Esophagus mucosa (tissue), 1 donor: Measurements from ENCODE around the gene HOXB2. TPM values are rescaled to one million over a fixed set of nuclear protein-coding genes. Genes with fewer than 3 reads are reported as not detected.
A peak's percentile ranks its signal among the peaks of the same experiment; 100 is the strongest.

Source experiments
- ATAC-seq: fragments of 200-7000 bp; cut with Tn5 transposase; one replicate; pipeline ENCODE4 v1.9.1; 2020
- total RNA-seq: library from RNA; stranded (reverse); gene quantifications from one replicate; pipeline ENCODE4 v1.2.4, GENCODE V29; 2023
- donor health status: DM: yes; HTN: yes; CAD: no.

HOXB2 gene
- total RNA-seq, 1 donor from 2014 or later, result 14.1 TPM

DNA sequence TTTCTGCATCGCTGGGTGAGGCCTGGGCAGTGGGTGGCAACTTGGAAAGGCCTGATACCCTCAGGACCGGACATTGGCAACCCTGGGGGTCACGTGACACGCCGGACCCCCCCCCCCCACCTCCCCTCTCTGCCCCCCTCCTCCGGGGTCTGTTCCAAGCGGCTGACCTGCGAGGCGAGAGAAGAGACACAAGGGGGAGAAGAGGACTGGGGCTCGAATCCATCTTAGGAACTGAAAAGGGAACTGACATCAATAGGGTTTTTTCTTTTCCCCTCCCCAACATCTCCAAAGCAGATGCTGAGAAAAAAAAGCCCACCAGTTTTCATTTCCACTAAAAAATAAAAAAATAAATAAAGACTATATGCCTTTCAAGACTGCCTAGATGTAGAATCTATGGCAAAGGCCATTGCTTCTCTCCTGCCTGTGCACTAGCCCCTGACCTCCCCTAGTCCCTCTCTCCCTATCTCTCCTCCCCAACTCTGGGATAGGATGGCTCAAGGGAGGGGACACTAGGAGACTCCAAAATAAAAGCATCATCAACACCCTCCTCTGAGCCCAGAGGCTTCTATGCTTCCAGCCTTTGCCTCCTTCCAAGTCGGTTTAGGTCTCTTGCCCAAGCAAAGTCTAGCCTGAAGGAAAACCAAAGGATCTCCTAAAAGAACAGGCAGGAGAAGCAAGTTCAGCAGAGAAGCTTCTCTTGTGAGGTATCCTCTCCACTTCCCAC, 7.7 kb upstream of the HOXB2 start:
- ATAC-seq, result no peak

GRCh38 chr17:48551596-48552465, 6.9 kb upstream of the HOXB2 start:
- no peak for ATAC-seq

DNA sequence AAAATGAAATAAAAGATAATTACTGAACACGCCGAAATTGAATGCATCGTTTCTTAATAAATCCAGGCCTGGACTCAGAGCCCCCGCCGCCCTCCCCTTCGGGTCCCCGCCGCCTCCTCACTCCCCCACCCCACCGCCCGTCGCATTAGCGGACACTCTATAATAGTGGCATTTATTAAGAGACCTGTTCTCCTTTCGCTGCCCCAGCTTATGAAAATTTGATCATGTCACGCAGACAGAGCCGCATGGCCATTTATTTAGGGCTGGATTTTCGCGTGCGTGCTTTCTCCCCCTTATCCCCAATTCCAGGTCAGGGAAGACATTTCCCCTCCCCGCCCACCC, 6.3 kb upstream of the HOXB2 start:
- ATAC-seq, result no peak

DNA sequence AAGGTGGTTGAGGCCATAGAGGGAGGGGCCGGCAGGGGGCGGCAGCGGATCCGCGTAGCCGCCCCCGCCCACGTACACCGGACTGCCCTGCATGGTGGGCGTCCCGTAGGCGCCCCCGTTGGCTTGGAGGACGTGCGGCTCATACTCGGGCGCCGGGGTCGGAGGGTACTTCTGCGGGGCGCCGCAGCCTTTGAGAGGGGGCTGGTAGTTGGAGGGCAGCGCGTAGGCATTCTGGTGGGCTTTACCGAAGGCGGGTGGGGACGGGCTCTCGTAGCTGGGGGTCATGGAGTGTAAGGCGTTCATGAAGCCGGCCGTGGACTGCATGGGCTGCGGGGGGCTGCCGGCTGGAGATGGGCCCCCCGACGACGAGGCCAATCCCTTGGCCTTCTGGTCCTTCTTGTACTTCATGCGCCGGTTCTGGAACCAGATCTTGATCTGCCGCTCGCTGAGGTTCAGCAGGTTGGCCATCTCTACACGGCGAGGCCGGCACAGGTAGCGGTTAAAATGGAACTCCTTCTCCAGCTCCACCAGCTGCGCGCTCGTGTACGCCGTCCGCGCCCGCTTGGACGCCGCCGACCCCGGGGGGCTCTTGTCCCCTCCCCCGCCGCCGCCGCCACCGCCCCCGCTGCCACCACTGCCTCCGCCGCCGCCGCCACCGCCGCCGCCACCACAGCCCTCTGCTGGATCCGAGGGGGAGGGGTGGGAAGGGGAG, 5.7 kb upstream of the HOXB2 start:
- ATAC-seq, result no peak

- no peak for ATAC-seq
Observed at GRCh38 chr17:48549914-48550501, 5.1 kb upstream of the HOXB2 start.

DNA sequence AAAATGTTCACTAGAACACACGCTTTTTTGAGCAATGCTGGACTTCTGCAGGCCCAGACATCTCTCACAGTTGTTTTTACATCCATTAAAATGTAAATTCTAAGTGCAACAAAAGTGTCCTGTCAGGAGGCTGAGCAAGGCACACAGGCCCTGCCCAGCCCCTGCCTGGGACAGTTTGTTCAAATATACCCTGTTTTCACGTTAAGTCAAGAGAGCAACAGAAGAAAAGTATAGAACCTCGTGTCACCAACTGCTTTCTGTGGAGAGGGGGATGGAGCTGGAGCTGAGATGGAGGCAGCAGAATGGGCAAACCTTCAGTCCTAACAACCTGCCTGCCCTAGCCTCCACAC, 4.3 kb upstream of the HOXB2 start:
- no peak for ATAC-seq

- ATAC-seq, result no peak
Observed at GRCh38 chr17:48548523-48549280, 3.8 kb upstream of the HOXB2 start.

- no peak for ATAC-seq
Observed at GRCh38 chr17:48547808-48548522, 3.1 kb upstream of the HOXB2 start.

DNA sequence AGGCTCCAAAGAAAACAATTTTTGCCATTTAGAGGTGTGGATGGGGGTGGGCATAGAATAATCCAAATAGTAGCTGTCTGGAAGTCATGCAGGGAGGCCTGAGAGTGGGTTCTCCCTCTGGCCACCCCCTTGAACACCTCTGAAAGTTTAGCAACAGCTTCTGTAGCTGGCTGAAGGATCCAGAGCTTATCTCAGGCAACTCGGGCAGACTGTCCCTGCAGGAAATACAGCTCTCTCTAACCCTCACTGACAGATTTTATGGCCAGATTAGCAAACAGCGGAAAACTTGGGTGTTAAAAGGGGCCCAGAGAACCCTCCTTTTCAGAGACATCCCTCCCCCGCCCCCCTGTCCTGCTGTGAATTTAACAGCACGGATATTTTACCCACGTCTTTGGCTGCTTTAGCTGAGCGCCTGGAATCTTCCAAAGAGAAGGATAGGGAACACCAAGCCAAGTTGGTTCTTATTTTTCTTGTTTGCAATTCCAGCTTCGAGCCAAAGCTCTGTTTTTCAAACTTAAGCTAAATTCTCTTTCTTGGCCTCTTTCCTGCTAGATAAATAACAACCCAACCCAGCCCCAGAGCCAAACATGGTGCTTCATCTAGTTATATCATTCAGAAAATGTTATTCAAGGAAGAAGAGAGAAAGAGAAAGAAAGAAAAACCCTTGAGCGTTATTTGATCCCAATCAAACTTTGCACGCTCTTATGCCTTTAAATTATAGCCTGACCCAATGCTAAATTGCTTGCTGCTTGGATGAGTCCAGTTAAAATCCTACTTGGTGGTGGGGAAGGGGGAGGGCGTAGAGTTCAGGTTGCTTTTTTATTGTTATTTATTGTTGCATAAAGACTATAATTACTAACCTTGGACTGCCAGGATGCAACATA, 2.3 kb upstream of the HOXB2 start:
- no peak for ATAC-seq

- ATAC-seq, result no peak
Observed at GRCh38 chr17:48546137-48546923, 1.4 kb upstream of the HOXB2 start.

GRCh38 chr17:48545539-48545938, 630 bp upstream of the HOXB2 start:
- ATAC-seq, result no peak

GRCh38 chr17:48544349-48545021, 424 bp downstream of the HOXB2 start:
- peak; percentile 41 for ATAC-seq

DNA sequence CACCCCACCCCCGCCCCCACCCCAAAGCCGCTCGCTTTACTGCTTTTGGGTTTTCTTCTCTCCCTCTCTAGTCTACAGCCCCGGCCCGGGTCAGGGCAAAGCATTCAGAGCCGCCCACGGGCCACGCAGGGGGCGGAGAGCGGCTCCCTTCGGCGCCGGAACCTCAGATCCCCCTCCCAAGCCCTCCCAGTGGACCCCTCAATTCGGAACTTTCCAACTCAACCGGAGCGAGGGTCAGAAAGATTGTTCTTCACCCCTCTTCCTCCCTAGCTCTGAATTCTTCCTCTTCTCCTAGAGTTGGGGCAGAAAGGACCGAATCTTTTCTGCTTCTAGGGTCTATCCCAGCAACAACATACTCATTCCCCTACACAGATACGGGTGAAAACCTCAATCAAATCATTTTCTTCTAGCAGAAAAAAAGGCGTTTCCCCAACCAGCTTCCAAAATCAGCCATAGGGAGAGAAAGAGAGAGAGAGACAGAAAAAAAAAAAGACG, 1.0 kb downstream of the HOXB2 start:
- no peak for ATAC-seq

DNA sequence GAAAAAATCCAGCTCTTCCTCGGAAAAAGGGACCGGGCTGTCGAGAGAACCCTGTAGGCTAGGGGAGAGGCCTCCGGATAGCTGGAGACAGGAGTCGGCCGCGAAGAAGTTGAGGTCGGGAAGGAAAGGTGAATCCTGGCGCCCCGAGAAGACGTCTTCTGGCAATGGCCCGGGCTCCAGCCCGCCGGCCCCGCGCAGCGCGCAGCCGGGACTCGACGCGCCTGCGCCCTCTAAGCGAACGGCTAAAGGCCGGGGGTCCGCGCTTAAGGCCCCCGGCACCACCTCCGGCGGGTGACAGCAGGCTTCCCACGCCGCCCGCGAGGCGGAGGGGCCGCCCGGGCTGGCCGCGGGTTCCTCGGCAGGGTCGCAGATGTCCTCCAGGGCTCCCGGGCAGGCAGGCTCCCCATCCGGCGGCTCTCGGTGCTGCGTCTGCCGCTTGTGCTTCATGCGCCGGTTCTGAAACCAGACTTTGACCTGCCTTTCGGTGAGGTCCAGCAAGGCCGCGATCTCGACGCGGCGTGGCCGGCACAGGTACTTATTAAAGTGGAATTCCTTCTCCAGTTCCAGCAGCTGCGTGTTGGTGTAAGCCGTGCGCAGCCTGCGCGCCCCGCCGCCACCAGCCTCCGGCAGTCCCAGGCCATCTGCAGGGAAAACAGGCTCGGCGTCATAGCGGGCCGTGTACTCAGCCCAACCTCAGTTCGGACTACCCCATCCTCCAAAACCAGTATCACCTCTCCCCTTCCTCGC, 1.6 kb downstream of the HOXB2 start:
- peak; percentile 67 for ATAC-seq

DNA sequence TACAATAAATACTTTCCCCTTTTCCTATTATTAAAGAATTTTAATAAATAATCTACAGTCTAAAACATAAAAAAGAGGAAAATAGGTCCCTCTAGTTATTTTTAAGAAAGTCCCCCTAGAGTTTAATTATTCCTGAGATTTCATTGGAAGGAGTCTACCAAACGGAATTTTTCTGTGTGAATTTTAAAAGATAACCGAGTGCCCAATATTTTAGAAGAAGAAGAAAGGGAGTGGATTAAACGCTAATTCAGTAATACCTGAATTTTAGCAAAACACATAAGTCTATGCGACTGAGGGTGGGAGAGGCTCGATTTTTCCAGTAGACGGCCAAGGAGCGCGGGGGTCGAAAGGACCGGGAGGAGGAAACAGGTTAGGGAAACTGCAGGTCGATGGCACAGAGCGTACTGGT, 2.2 kb downstream of the HOXB2 start:
- no peak for ATAC-seq

DNA sequence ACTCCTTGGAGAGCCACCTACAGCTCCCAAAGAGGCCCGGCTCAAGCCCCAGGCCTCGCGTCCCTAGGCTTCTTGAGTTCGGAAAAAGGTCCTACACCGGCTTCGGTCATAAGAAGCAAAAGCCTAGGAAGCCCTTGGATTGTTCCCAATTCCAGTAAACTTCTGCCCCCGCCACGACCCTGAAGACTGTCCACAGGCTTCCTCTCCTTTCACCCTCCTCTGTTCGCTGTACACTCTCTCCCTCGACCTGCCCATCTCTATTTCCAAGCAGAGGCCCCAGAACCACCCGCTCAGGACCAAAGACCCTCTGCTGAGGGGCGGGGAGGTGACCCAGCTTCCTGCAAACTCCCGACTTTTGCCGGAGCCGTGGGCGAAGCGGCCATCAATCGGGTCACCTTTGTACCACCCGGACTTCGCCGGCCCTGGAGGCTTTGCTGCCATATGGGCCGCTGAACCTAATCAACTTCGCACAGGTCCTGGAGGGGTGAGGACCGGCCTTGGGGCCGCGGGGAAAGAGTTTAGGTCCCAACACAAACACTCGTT, 2.7 kb downstream of the HOXB2 start:
- peak; percentile 5 for ATAC-seq

GRCh38 chr17:48541577-48542113, 3.3 kb downstream of the HOXB2 start:
- peak; percentile 30 for ATAC-seq
